Fibroblast of pulmonary artery (primary cell): Measurements from ENCODE around the gene AACS.
"Not testable (repeated sequence)": the region's sequence is repeated elsewhere in the genome, so short reads cannot be mapped to it uniquely, and the experiment has no call there.

Source experiments
- DNase-seq: peaks from one replicate; pipeline ENCODE4 v3.0.0-alpha.2; 2010; ENCODE audit warnings: low read depth
- H3K4me3 ChIP-seq: replicated peaks from 2 replicates; pipeline ENCODE4 v1.5.1; 2011; ENCODE audit warnings: low read depth, mild to moderate bottlenecking, control low read depth, low read length, moderate library complexity
- TF ChIP-seq, protein P1 (sequence below): IDR thresholded peaks from 2 replicates; pipeline ENCODE4 v1.5.1; 2011; ENCODE audit warnings: mild to moderate bottlenecking, control low read depth, low read length, inconsistent platforms; ENCODE audit errors: missing control alignments

The AACS gene

GRCh38 chr12:125111403-125111802 lies 46.2 kb downstream of the AACS start:
- H3K4me3 ChIP-seq = no peak overlapping the region
- peak; percentile 3 for DNase-seq
- TF ChIP-seq, protein P1, sequence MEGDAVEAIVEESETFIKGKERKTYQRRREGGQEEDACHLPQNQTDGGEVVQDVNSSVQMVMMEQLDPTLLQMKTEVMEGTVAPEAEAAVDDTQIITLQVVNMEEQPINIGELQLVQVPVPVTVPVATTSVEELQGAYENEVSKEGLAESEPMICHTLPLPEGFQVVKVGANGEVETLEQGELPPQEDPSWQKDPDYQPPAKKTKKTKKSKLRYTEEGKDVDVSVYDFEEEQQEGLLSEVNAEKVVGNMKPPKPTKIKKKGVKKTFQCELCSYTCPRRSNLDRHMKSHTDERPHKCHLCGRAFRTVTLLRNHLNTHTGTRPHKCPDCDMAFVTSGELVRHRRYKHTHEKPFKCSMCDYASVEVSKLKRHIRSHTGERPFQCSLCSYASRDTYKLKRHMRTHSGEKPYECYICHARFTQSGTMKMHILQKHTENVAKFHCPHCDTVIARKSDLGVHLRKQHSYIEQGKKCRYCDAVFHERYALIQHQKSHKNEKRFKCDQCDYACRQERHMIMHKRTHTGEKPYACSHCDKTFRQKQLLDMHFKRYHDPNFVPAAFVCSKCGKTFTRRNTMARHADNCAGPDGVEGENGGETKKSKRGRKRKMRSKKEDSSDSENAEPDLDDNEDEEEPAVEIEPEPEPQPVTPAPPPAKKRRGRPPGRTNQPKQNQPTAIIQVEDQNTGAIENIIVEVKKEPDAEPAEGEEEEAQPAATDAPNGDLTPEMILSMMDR = no peak

DNA sequence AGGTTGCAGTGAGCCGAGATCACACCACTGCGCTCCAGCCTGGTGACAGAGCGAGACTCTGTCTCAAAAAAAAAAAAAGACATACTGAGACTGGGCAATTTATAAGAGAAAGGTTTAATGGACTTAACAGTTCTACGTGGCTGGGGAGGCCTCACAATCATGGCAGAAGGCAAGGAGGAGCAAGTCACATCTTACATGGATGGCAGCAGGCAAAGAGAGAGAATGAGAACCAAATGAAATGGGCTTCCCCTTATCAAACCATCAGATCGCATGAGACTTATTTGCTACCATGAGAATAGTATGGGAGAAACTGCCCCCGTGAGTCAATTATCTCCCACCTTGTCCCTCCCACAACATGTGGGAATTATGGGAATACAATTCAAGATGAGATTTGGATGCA lies 47.4 kb downstream of the AACS start:
- not testable (repeated sequence) for H3K4me3 ChIP-seq, DNase-seq

DNA sequence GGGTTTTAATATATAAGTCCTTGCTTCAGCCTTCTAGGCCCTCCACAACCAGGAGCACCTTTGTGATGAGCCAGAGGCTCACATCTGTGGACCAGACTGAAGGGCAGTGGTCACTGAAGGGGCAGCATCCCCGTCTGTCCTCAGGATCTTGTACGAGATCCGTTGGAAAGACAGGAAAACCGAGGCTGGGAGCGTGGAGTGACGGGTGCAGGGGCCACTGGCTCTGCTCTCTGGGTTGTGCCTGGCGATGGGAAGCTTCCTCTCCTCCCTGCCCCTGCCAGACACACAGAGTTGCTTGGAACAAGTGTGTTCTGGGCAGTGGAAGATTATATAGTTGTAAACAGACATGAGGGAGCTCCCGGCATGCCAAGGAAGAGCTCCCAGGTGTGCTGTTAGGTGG lies 48.0 kb downstream of the AACS start:
- DNase-seq = no peak
- H3K4me3 ChIP-seq = no peak overlapping the region
- TF ChIP-seq, protein P1 = no peak

- DNase-seq = no peak
- H3K4me3 ChIP-seq = no peak overlapping the region
- TF ChIP-seq, protein P1 = no peak
Measured at GRCh38 chr12:125113789-125114188, 48.6 kb downstream of the AACS start.

GRCh38 chr12:125114365-125115141 lies 49.3 kb downstream of the AACS start:
- TF ChIP-seq, protein P1 = no peak
- DNase-seq = no peak
- no peak overlapping the region for H3K4me3 ChIP-seq

DNA sequence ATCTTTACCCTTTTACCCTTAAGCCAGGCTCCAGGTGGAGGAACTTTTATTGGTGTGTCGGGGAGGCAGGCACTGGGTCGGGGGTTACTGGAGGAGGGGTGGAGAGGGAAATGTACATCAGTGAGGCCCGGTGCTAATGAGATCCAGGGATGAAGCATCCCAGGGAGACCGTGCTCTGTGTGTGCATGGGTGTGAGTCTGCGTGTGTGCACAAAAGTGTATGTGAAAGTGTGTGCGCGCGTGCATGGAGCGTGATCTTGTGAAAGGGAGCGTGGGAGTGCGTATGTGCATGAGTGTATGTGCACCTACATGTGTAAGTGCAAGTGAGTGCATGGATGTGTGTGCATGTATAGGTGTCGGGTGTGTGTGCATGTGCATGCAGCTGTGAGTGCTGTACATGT lies 55.3 kb downstream of the AACS start:
- TF ChIP-seq, protein P1 = no peak
- H3K4me3 ChIP-seq = no peak overlapping the region
- no peak for DNase-seq

GRCh38 chr12:125121106-125121505 lies 55.9 kb downstream of the AACS start:
- TF ChIP-seq, protein P1 = no peak
- no peak for DNase-seq
- no peak overlapping the region for H3K4me3 ChIP-seq
